Measurements from ENCODE around the gene COBLL1.

DNA sequence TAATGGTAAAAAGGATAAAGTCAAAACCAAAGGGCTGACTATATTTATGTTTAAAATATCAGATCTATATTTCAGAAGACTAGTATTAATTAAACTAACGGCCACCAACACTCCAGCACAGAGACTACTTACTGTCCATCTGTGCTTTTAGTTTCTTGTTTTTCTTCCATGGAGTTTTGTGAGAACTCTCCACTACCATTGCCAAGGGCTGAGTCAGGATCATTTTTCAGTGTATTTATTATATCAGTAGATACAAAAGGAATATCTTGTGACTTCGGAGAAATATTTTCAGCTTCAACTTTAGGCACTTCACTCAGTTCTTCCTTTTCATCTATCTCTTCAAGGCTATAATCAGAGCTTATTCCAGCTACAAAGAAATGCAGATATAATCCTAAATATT, 141.2 kb downstream of the COBLL1 start:
- TF ChIP-seq, protein P1, sequence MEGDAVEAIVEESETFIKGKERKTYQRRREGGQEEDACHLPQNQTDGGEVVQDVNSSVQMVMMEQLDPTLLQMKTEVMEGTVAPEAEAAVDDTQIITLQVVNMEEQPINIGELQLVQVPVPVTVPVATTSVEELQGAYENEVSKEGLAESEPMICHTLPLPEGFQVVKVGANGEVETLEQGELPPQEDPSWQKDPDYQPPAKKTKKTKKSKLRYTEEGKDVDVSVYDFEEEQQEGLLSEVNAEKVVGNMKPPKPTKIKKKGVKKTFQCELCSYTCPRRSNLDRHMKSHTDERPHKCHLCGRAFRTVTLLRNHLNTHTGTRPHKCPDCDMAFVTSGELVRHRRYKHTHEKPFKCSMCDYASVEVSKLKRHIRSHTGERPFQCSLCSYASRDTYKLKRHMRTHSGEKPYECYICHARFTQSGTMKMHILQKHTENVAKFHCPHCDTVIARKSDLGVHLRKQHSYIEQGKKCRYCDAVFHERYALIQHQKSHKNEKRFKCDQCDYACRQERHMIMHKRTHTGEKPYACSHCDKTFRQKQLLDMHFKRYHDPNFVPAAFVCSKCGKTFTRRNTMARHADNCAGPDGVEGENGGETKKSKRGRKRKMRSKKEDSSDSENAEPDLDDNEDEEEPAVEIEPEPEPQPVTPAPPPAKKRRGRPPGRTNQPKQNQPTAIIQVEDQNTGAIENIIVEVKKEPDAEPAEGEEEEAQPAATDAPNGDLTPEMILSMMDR (IDR thresholded peaks at IDR 0.05; ENCODE audit: low read length), result no peak
- TF ChIP-seq EZH2 (IDR thresholded peaks at IDR 0.05; ENCODE audit: borderline replicate concordance, low read length), result no peak

Measured in OCI-LY1 (cell line).